H1 (cell line): ENCODE results near the gene CORO7. TPM values are rescaled to one million over a fixed set of nuclear protein-coding genes. Genes with fewer than 3 reads are reported as not detected.

Experiments
- CTCF ChIA-PET: fragments of 300-600 bp; sonication (Branson Sonifier 250); formaldehyde crosslinking; loops from one replicate; lab custom pipeline; 2021; ENCODE audit not compliant: partially characterized antibody; lab: Charles Lee
- POLR2A ChIA-PET: fragments of 300-600 bp; sonication (Branson Sonifier 250); formaldehyde crosslinking; loops from one replicate; lab custom pipeline; 2021; ENCODE audit warnings: inconsistent platforms; ENCODE audit not compliant: partially characterized antibody; lab: Charles Lee
- DNase-seq, 2 experiments: peaks; one replicate each; pipeline versions ENCODE4 v3.0.0 to v3.0.0-alpha.2; 2010 to 2022; ENCODE audit warnings: low spot score in 2 of 2, low read depth in 1 of 2, mixed read lengths in 1 of 2
- FAIRE-seq: peaks from 2 replicates; lab custom pipeline; 2011; peaks lifted over from hg19 to GRCh38; lab: Jason Lieb, UNC
- H2AFZ ChIP-seq: 2 replicates; pipeline ENCODE4 v1.8.1; 2012; ENCODE audit warnings: low read length, inconsistent platforms
- H2AK5ac ChIP-seq: 2 replicates; pipeline ENCODE4 v1.6.1; 2013; ENCODE audit warnings: low read depth, low read length
- H2BK120ac ChIP-seq: replicated peaks from 2 replicates; pipeline ENCODE3; 2013; ENCODE audit warnings: low read depth, low read length, inconsistent platforms
- H2BK12ac ChIP-seq: 2 replicates; pipeline ENCODE4 v1.6.1; 2013; ENCODE audit warnings: low read depth, low read length
- H2BK15ac ChIP-seq: 2 replicates; pipeline ENCODE4 v1.6.1; 2013; ENCODE audit warnings: low read length
- H2BK20ac ChIP-seq: 2 replicates; pipeline ENCODE4 v1.6.1; 2013; ENCODE audit warnings: low read length
- H2BK5ac ChIP-seq: 2 replicates; pipeline ENCODE4 v1.6.1; 2013; ENCODE audit warnings: low read depth, low read length
- H3K14ac ChIP-seq: 2 replicates; pipeline ENCODE4 v1.6.1; 2013; ENCODE audit warnings: inconsistent platforms; ENCODE audit not compliant: insufficient read length
- H3K18ac ChIP-seq: 2 replicates; pipeline ENCODE4 v1.6.1; 2013; ENCODE audit warnings: low read length; ENCODE audit errors: extremely low read depth
- H3K23ac ChIP-seq: 2 replicates; pipeline ENCODE4 v1.6.1; 2013; ENCODE audit warnings: inconsistent platforms; ENCODE audit not compliant: insufficient read length
- H3K23me2 ChIP-seq: 2 replicates; pipeline ENCODE4 v1.6.1; 2013; ENCODE audit warnings: low read depth, low read length
- H3K27ac ChIP-seq: 2 replicates; pipeline ENCODE4 v1.6.1; 2011; ENCODE audit warnings: low read depth, low read length, inconsistent platforms
- H3K27me3 ChIP-seq, 4 experiments: replicated peaks in 1 of 4; 1 replicate in 1 of 4; 2 replicates in 3 of 4; pipeline versions ENCODE4 v1.6.1 to v1.8.1; 2011 to 2013; ENCODE audit warnings: low read length in 3 of 4, mild to moderate bottlenecking in 3 of 4, inconsistent platforms in 2 of 4, mixed read lengths in 2 of 4, moderate library complexity in 1 of 4; ENCODE audit not compliant: control insufficient read depth in 3 of 4, insufficient read depth in 3 of 4; ENCODE audit errors: extremely low read depth in 1 of 4
- H3K36me3 ChIP-seq, 4 experiments: 2 replicates each; pipeline versions ENCODE4 v1.6.1 to v1.8.1; 2011 to 2013; ENCODE audit warnings: mild to moderate bottlenecking in 4 of 4, low read length in 3 of 4, moderate library complexity in 2 of 4, control low read depth in 1 of 4, inconsistent platforms in 1 of 4; ENCODE audit not compliant: insufficient read depth in 4 of 4, control insufficient read depth in 2 of 4
- H3K4ac ChIP-seq: replicated peaks from 2 replicates; pipeline ENCODE3; 2013; ENCODE audit warnings: low read length, low read depth, mixed read lengths, inconsistent platforms; ENCODE audit not compliant: insufficient read length
- H3K4me1 ChIP-seq, 4 experiments: replicated peaks in 1 of 4; 1 replicate in 1 of 4; 2 replicates in 3 of 4; pipeline versions ENCODE4 v1.6.1 to v1.8.1; 2011 to 2013; ENCODE audit warnings: low read length in 3 of 4, inconsistent platforms in 2 of 4, mixed read lengths in 1 of 4; ENCODE audit not compliant: insufficient read depth in 4 of 4, control insufficient read depth in 3 of 4
- H3K4me2 ChIP-seq, 2 experiments: 2 replicates each; pipeline versions ENCODE4 v1.6.1 to v1.8.1; 2011 to 2013; ENCODE audit warnings: low read depth in 2 of 2, low read length in 2 of 2, control low read depth in 1 of 2, inconsistent platforms in 1 of 2, mild to moderate bottlenecking in 1 of 2; ENCODE audit not compliant: insufficient read depth in 1 of 2
- H3K4me3 ChIP-seq, 4 experiments: fragments of 200-600, 300-600 bp in 1 of 4; sonication (generic), shearing (Covaris generic), sonication (Bioruptor Twin) in 1 of 4; 2 replicates each; pipeline versions ENCODE4 v1.5.1 to v1.8.1; 2011 to 2016; ENCODE audit warnings: low read length in 4 of 4, low read depth in 3 of 4, control low read depth in 2 of 4, inconsistent platforms in 2 of 4, mild to moderate bottlenecking in 2 of 4, mixed read lengths in 1 of 4, moderate library complexity in 1 of 4; ENCODE audit not compliant: insufficient read depth in 2 of 4; ENCODE audit errors: extremely low read depth in 1 of 4
- H3K56ac ChIP-seq: replicated peaks from 2 replicates; pipeline ENCODE3; 2013; ENCODE audit warnings: low read depth, mild to moderate bottlenecking, mixed read lengths, low read length, inconsistent platforms; ENCODE audit not compliant: insufficient read length
- H3K79me1 ChIP-seq: 2 replicates; pipeline ENCODE4 v1.6.1; 2013; ENCODE audit warnings: low read depth, low read length, control low read depth
- H3K79me2 ChIP-seq, 2 experiments: 2 replicates each; pipeline versions ENCODE4 v1.6.1 to v1.8.1; 2012 to 2013; ENCODE audit warnings: low read length in 2 of 2, mild to moderate bottlenecking in 2 of 2, inconsistent platforms in 1 of 2; ENCODE audit not compliant: insufficient read depth in 2 of 2, control insufficient read depth in 1 of 2
- H3K9ac ChIP-seq, 4 experiments: replicated peaks in 1 of 4; 1 replicate in 1 of 4; 2 replicates in 3 of 4; pipeline versions ENCODE4 v1.6.1 to v1.8.1; 2011 to 2013; ENCODE audit warnings: low read depth in 3 of 4, low read length in 3 of 4, control low read depth in 2 of 4, mild to moderate bottlenecking in 2 of 4, moderate library complexity in 2 of 4, inconsistent platforms in 1 of 4; ENCODE audit errors: extremely low read depth in 1 of 4
- H3K9me3 ChIP-seq, 2 experiments: 2 replicates each; pipeline versions ENCODE4 v1.6.1 to v1.8.1; 2012 to 2013; ENCODE audit warnings: mild to moderate bottlenecking in 2 of 2, moderate library complexity in 2 of 2, control low read depth in 1 of 2, inconsistent platforms in 1 of 2, low read depth in 1 of 2, low read length in 1 of 2, mixed read lengths in 1 of 2; ENCODE audit not compliant: insufficient read depth in 2 of 2
- H4K20me1 ChIP-seq, 2 experiments: replicated peaks in 1 of 2; 2 replicates each; pipeline versions ENCODE3 to v1.8.1; 2011 to 2013; ENCODE audit warnings: inconsistent platforms in 2 of 2, low read length in 2 of 2, mild to moderate bottlenecking in 1 of 2; ENCODE audit not compliant: insufficient read depth in 2 of 2, control insufficient read depth in 1 of 2
- H4K5ac ChIP-seq: 2 replicates; pipeline ENCODE4 v1.6.1; 2013; ENCODE audit warnings: low read length, low read depth, mixed read lengths, inconsistent platforms; ENCODE audit not compliant: insufficient read length
- H4K8ac ChIP-seq: 2 replicates; pipeline ENCODE4 v1.8.0; 2013; ENCODE audit warnings: mild to moderate bottlenecking, moderate library complexity, low read length, inconsistent platforms; ENCODE audit not compliant: insufficient read depth; ENCODE audit errors: extremely low read depth
- H4K91ac ChIP-seq: replicated peaks from 2 replicates; pipeline ENCODE3; 2013; ENCODE audit warnings: low read length, mixed read lengths, inconsistent platforms; ENCODE audit not compliant: insufficient read length
- ATF2 ChIP-seq: IDR thresholded peaks from 2 replicates; pipeline ENCODE4 v1.6.1; 2012; ENCODE audit warnings: low read length, inconsistent platforms
- CREB1 ChIP-seq: IDR thresholded peaks from 2 replicates; pipeline ENCODE4 v1.6.1; 2012; ENCODE audit warnings: inconsistent platforms
- HDAC2 ChIP-seq, 2 experiments: fragments of 300-600 bp in 1 of 2; sonication (generic) in 1 of 2; IDR thresholded peaks; 2 replicates each; pipeline ENCODE4 v1.6.1; 2011 to 2012; ENCODE audit warnings: low read depth in 2 of 2, low read length in 2 of 2, mild to moderate bottlenecking in 2 of 2, moderate library complexity in 2 of 2, borderline replicate concordance in 1 of 2, inconsistent platforms in 1 of 2
- MAFK ChIP-seq: IDR thresholded peaks from 2 replicates; pipeline ENCODE4 v1.6.1; 2012; ENCODE audit warnings: low read depth, mild to moderate bottlenecking, improper control_type of control experiment, low read length
- MAX ChIP-seq: IDR thresholded peaks from 2 replicates; pipeline ENCODE4 v1.6.1; 2012; ENCODE audit warnings: inconsistent platforms
- NRF1 ChIP-seq: IDR thresholded peaks from 2 replicates; pipeline ENCODE4 v1.6.1; 2011; ENCODE audit warnings: mild to moderate bottlenecking, low read depth, low read length, improper control_type of control experiment
- POU5F1 ChIP-seq: IDR thresholded peaks from 2 replicates; pipeline ENCODE4 v1.6.1; 2011; ENCODE audit warnings: low read depth, mild to moderate bottlenecking, low read length, moderate library complexity
- TAF1 ChIP-seq: IDR thresholded peaks from 2 replicates; pipeline ENCODE4 v1.6.1; 2011; ENCODE audit warnings: mild to moderate bottlenecking, low read depth, low read length
- TBP ChIP-seq: IDR thresholded peaks from 2 replicates; pipeline ENCODE4 v1.6.1; 2011; ENCODE audit warnings: low read depth, low read length, improper control_type of control experiment
- YY1 ChIP-seq: IDR thresholded peaks from 2 replicates; pipeline ENCODE4 v1.6.1; 2011; ENCODE audit warnings: low read depth, mild to moderate bottlenecking, low read length
- WGBS, 2 experiments: shearing (Covaris generic) in 1 of 2; methylation state at CpG; one replicate each; pipeline versions ENCODE4 v1.1.6 to v1.1.7; 2013 to 2015; ENCODE audit warnings: low lambda C conversion rate in 2 of 2, mixed read lengths in 2 of 2, inconsistent platforms in 1 of 2, low coverage in 1 of 2, missing lambda C conversion rate in 1 of 2; ENCODE audit not compliant: insufficient replicate concordance in 2 of 2, insufficient coverage in 1 of 2, insufficient read length in 1 of 2; ENCODE audit errors: extremely low coverage in 1 of 2, missing lambda C conversion rate in 1 of 2; 5-methylcytosine and 5-hydroxymethylcytosine counted together
- polyA plus RNA-seq, 7 experiments: library from polyadenylated mRNA; depleted of rRNA in 3 of 7; stranded (reverse) in 5 of 7; unstranded in 2 of 7; fragments of >200 nt in 5 of 7; fragments of 200-250 nt in 2 of 7; gene quantifications; 1 replicate in 5 of 7; 2 replicates in 1 of 7; 4 replicates in 1 of 7; pipeline versions ENCODE4 v1.2.1 to v1.2.3, GENCODE V29; 2011 to 2013; ENCODE audit warnings: missing spikeins in 2 of 7, mixed read lengths in 2 of 7
- total RNA-seq: library from RNA; stranded (reverse); fragmentation: NEBNext Ultra II Directional; extraction: Animal tissue kit (Norgen Biotek cat#: 25700); gene quantifications from 2 replicates; pipeline ENCODE4 v1.2.1, GENCODE V29; 2021

CORO7 gene
- total and polyA plus RNA-seq, 2 of the 8 experiments (the other 6 are each of a cell fraction or from before 2014, with no cell fraction given), result 25.2 to 29.8 TPM

- Histone ChIP-seq H3K14ac (no peak within 1 kb of the TSS), H4K8ac (peak within 1 kb of the TSS; percentile 99), H2AK5ac (peak within 1 kb of the TSS; percentile 47; the same call in 1 of the 2 replicates), H3K4ac (peak within 1 kb of the TSS; percentile 49), H4K5ac (peak within 1 kb of the TSS; percentile 98), H3K27me3 (no peaks in the 10 kb centered on the region), H2BK20ac (peak within 1 kb of the TSS; percentile 38; the same call in 1 of the 2 replicates), H3K79me2 (peaks cover 21 to 35% of the 10 kb centered on the region in 2 experiments), H2AFZ (peak within 1 kb of the TSS; percentile 100), H2BK5ac (peak within 1 kb of the TSS; percentile 99), H3K56ac (peak within 1 kb of the TSS; percentile 93), H3K23ac (no peak within 1 kb of the TSS), H2BK12ac (peak within 1 kb of the TSS; percentile 96), H3K9me3 (no peaks in the 10 kb centered on the region), H3K23me2 (peaks cover 8% of the 10 kb centered on the region), H4K20me1 (peaks cover 0 to 7% of the 10 kb centered on the region in 2 experiments), H3K36me3 (no peaks in the 10 kb centered on the region), H2BK120ac (peak within 1 kb of the TSS; percentile 33), H3K27ac (peak within 1 kb of the TSS; percentile 99), H3K4me2 (peak within 1 kb of the TSS; percentile 88 to 94), H3K18ac (peak within 1 kb of the TSS; percentile 98), H4K91ac (peak within 1 kb of the TSS; percentile 98), H3K4me1 (peaks cover 0 to 5% (median 2%) of the 10 kb centered on the region in 4 experiments; a peak in 3 of 7 replicates), H2BK15ac (peak within 1 kb of the TSS; percentile 90), H3K9ac (peak within 1 kb of the TSS; percentile 91 to 100 (median 95)), H3K79me1 (peaks cover 5% of the 10 kb centered on the region; the same call in 1 of the 2 replicates), H3K4me3 (peak within 1 kb of the TSS; percentile 73 to 98 (median 86))
- 1% methylated on average over 67 of the region's 68 CpGs; no CpG with 5 or more reads in 1 of the 2 experiments for WGBS, 2 experiments
- ChIA-PET CTCF (interaction anchor here (1.8 kb wide), 1 partner anchor 172 kb away, joined by 3 read pairs; no protein-coding TSS in a partner anchor), POLR2A (interaction anchor here (0.6 to 2.5 kb wide), 9 partner anchors 9 to 85 kb away, joined by 3 to 11 read pairs (median 3); partner anchors contain the start of gene CORO7)
- FAIRE-seq, result no peak
- peak; percentile 74 to 95 for DNase-seq
- TF ChIP-seq MAX, result peak; percentile 72
- peak; percentile 94 for TF ChIP-seq YY1
- TF ChIP-seq ATF2, result 0 out of 2 replicates have a peak, but pooled peaks have one; percentile 15
- no peak for TF ChIP-seq MAFK
- peak; percentile 91 for TF ChIP-seq CREB1
- peak; percentile 95 for TF ChIP-seq TAF1
- peak; percentile 75 for TF ChIP-seq TBP
- no peak for TF ChIP-seq POU5F1
- 0 out of 4 replicates have a peak, but pooled peaks of 1 of the 2 experiments have one; percentile 84 for TF ChIP-seq HDAC2 (IDR thresholded peaks at IDR 0.05; ENCODE audit: borderline replicate concordance in 1 of 2, low read depth in 2 of 2, low read length in 2 of 2)
- TF ChIP-seq NRF1, result peak; percentile 99
Measured at GRCh38 chr16:4425378-4426020, 9.1 kb upstream of the CORO7 start, which contains the start of gene DNAJA3. TSS of gene DNAJA3 (plus strand) at chr16:4425868. CDS start at chr16:4425882, 14 bp downstream.
